Measurements from ENCODE around the gene KIN.
"Not testable (repeated sequence)": the region's sequence is repeated elsewhere in the genome, so short reads cannot be mapped to it uniquely, and the experiment has no call there.

Gene KIN

DNA sequence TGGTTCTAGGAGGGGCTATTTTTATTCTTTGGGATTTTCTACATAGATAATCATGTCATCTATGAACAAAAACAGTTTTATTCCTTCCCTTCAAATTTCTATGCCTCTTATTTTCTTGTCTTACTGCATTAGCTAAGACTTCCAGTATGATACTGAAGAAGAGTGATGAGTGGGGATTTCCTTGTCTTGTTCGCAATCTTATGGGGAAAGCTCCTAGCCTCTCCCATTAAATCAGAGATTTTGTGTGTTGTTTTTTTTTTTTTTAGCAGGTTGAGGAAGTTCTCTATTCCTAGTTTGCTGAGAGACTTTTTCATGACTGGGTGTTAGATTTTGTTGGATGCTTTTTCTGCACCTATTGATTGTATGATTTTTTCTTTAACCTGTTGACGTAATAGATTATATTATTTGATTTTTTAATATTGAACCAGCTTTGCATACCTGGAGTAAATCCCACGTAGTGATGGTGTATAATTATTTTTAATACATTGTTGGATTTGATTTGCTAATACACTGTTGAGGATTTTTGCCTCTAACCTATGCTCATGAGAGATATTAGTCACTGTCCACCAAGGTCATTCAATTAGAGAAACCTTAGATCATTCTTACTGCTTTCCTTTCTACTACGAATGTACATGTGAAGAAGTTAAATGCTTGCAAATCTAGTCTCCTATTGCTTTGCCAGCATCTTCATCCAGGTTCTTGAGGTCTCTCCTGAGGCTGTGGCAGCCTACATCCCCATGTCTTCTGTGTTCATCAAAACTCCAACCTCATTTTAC is 6.6 kb upstream of the KIN start:
- DNase-seq (ENCODE audit: low spot score), result no peak

DNA sequence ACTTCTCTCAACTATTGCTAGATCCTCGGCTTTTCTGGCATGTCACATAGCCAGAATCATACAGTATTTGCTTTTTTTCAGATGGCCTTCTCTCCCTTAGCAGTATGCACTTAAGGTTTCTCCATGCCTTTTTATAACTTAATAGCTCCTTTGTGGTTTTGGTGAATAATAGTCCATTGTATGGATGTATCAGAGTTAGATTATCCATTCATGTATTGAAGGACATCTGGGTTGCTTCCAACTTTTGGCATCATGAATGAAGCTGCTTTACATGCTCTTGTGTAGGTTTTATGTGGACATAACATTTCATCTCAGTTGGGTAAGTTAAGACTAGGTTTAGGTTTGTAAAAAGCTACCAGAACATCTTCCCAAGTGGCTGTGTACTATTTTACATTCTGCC is 4.7 kb upstream of the KIN start:
- no peak for DNase-seq (ENCODE audit: low spot score)

DNA sequence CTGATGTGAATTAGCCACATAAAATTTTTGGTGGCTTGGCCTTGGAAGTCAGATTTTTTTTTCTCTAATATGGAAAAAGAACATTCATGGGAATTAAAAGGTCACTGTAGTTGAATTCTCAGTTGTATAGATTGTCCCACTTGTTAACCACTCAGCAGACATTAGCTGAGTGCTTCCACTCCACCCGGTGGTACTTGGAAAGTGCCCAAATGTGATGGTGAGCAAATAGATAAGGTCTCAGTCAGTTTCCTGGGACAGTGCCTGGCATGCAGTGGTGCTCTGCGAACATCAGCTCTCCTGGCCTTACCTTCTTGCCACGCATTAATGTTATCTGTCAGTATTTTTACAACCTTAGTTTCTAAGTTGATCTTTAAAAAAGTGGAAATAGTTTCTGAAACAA is 1.6 kb upstream of the KIN start:
- no peak for DNase-seq (ENCODE audit: low spot score)

DNA sequence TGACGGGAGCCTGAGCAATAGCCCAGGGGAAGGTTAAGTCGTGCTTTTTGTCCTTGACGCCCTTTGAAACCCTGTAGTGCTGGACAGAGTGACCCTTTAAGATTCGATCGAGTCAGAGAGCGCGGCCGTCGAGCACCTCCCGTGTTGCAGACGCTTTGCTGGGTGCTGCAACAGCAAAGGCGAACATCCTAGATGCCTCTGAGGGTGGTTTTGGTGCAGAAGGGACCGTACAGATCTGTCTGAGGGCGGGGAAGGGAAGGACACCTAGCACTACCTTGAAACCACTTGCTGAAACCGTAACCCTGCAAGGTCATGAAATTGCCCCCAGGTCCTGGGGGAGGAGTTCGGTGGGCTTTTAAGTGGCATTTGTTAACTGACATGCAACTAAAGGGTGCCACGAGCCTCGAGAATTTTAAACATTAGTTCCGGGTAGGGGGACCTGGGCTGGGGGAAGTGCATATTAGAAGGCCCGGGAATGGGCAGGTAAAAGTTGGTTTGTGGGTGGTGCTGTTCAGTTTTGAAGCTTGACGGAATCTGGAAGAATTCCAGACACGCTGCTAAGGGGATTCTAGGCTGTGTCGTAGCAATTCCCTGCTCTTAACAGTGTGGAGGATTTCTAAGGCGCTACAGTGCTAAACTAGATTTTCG is 970 bp upstream of the KIN start:
- DNase-seq (ENCODE audit: low spot score), result peak; percentile 43

DNA sequence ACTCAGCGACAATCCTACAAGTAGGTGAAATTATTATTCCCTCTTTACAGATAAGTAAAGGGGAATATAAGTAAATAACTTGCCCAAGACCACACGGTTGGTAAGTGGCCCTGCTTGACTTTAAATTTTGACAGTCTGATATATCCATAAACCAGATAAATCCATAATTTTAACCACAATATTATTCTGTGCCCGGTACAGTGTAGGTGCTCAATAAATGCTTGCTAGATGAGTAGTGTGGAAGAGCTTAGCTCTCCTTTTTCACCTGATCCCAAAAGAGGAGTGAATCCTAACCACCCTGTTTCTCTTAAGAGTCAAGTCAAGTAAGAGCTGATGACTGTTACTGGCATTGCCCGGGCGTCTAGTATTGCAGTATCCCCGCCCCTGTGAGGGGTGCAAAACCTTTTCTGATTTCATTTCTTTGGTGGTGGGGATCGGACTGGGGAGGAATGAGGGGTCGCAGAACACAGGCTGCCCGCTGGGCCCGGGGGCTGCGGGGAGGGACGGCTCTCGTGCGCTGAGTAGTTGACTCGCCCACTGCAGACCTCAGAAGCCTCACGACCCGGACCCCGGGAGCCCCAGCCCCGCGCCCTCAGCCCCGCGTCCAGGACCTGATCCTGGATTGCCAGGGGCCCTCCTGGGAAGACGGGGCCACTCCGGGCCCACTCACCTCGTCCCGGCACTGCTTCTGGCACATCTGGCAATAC is 490 bp downstream of the KIN start:
- DNase-seq (ENCODE audit: low spot score), result no peak

DNA sequence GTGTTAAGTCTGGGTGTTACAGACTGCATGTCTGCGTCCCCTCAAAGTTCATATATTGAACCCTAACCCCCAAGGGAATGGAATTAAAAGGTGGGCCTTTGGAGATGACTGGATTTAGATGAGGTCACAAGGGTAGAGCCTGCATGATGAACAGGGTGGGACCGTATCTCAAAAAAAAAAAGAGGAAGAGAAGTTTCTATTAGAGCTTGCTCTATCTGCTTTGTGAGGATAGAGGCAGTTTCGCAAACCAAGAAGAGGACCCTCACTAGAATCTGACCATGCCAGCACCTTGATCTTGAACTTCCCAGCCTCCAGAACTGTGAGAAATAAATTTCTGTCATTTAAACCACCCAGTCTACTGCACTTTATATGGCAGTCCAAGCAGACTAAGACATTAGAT is 1.4 kb downstream of the KIN start:
- DNase-seq (ENCODE audit: low spot score), result no peak

DNA sequence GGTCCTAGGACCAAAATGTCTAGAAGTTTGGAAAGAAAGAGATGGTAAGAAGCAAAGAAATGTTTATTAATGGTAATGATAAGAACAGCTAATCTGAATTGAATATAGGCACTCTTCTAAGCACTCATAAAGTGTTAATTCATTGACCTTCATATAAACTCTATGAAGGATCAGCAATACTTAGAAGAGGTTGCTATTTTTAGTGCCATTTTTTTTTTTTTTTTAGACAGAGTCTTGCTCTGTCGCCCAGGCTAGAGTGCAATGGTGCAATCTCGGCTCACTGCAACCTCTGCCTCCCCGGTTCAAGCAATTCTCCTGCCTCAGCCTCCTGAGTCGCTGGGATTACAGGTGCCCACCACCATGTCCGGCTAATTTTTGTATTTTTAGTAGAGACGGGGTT is 5.6 kb downstream of the KIN start:
- DNase-seq (ENCODE audit: low spot score), result not testable (repeated sequence)

DNA sequence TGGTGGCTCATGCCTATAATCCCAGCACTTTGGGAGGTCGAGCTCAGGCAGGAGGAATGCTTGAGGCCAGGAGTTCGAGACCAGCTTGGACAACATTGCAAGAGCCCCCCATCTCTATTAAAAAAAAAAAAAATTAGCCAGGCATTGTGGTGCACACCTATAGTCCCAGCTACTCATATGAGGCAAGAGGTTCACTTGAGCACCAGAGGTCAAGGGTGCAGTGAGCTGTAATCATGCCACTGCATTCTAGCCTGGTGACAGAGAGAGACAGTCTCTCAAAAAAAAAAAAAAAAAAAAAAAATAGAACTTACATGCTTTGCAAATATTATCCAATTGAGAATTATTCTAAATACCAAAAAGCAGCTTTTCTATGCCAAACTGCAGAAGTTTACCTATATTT is 11.0 kb downstream of the KIN start:
- no peak for DNase-seq (ENCODE audit: low spot score)

DNA sequence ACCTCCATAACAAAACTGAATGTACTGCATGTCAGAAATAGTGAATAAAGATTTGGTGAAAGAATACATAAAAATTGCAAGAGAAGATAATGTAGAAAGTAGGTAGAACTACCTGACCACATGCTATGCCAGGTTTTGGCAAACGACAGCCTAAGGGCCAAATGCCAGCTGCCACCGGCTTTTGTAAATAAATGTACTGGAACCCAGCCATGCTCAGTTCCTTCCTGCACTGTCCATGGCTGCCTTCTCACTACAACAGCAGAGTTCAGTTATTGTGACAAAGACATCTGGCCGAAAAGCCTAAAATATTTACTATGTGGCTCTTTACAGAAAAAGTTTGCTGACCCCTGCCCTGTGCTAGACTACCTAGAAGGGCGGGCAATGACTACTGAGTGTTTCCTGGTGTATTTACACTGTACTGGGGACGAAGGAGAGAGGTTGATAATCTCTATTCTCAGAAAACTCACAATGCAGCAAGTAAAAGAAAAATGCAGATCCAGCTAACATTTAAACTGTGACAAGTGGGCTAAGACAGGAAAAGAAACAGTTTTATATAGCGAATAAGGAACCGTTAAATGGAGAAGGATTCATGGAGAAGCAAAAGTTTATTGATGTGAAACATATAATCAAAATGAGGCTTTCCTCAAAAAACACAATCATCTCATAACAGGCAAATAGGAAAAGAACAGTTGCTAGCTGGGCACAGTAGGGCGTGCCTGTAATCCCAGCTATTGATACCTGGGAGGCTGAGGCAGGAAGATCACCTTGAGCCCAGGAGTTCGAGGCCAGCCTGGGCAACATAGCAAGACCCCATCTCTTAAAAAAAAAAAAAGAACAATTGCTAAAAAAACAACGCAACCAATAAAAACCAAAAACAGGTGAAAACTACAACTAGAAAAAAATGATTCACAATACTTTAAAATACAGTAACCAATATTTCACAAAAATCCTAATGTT is 13.7 kb downstream of the KIN start:
- no peak for DNase-seq (ENCODE audit: low spot score)

DNA sequence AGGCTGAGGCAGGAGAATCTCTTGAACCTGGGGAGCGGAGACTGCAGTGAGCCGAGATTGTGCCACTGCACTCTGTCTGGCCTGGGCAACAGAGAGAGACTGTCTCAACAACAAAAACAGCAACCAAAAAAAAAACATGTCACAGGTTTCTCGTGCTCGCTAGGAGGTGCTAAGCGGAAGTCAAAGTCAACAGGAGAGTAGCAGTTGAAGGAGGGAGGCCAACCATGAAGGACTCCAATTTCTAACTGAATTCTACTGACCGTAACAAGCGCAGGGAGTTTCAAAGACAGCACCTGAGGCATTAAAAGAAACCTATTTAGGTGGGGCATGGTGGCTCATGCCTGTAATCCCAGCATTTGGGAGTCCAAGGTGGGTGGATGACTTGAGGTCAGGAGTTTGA is 19.4 kb downstream of the KIN start:
- DNase-seq (ENCODE audit: low spot score), result no peak

DNA sequence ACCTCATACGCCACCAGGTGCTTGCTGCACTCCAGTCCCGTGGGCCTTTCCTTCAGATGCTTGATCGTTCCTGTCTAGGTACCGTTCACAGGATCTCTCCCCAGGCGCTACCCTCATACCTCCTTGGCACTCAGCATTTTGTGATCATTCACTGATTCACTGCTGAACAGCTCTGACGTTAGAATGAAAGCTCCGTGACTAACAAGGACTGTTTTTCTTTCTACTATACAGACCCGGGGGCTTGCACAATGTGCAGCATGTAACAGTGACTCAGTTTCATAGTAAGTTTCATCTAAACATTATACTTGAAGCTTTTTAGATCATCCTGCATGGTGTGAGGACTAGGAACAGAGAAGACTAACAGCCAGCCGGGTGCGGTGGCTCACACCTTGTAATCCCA is 20.6 kb downstream of the KIN start:
- no peak for DNase-seq (ENCODE audit: low spot score)

DNA sequence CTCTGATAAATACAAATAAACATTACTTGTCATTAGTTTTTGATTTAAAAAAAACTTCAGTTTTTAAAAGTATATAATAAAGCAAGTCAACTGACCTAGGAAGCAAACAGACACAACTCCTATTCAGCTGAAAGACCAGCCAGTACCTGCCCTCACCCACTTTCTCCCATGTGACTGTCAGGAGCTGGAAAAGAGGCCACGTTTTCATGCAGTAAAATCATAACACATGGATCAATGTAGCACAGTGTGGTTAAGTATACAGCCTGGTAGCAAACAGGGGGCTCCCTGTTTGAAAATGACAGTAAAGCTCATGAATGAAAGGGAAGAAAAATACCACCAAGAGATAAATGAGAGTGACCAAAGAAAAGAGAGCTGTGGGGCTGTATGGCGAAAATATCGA is 21.6 kb downstream of the KIN start:
- no peak for DNase-seq (ENCODE audit: low spot score)

DNA sequence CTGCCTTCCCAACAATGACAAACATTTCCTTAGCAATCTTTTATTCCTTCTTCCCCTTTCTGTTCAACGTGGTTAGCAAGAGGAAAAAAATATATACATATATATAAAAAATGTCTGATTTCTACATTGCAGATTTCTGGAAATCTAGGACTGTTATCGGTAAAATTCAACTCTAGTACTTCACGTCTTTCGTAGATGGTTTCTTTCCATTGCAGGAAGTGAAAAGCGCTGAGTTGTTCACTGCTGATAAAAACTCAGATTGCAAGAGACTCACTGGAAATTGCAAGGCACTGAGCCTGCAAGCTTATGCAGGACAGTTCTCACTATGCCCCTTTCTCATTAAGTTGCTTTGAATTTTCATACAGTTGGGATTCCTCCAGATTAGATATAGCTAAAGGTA is 23.9 kb downstream of the KIN start:
- no peak for DNase-seq (ENCODE audit: low spot score)

DNA sequence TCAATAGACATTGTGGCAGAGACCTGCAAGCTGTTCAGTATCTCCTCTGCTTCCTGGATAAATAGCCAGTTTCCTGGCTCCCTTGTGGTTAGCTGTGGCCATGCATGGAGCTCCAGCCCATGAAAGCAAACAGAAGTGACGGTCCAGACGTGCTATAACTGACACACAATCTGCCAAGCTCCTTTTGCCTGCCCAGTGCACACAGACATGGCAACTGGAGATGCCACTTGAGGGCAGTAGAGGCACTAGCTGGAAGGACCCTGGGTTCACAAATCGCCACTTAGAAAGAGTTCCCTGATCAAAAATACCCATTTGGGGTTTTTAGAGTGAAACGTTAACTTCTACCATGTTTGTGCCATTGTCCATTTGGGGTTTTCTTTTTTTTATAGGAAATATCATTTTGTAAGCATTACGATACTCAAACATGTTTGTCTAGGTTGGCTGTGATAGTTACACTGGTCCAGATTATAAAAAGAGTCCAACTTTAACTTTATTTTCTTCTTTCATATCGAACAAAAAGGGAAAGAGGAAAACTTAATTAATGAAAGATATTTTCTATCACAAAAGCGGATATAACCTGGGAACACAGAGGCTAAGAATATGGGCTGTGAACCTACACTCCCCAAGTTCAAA is 31.3 kb downstream of the KIN start:
- no peak for DNase-seq (ENCODE audit: low spot score)

DNA sequence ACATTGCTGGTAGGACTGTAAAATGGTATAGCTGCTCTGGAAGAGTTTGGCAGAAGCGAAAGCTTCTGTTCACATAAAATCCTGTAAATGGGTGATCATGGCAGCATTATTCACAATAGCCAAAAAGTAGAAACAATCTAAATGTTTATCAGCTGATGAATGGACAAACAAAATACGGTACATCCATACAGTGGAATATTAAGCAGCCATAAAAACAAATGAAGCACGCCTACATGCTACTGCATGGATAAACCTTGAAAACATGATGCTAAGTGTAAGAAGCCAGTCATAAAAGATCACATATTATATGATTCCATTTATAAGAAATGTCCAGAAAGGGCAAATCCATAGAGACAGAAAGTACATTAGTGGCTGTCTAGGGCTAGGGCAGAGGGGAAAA is 32.7 kb downstream of the KIN start:
- DNase-seq (ENCODE audit: low spot score), result no peak

DNA sequence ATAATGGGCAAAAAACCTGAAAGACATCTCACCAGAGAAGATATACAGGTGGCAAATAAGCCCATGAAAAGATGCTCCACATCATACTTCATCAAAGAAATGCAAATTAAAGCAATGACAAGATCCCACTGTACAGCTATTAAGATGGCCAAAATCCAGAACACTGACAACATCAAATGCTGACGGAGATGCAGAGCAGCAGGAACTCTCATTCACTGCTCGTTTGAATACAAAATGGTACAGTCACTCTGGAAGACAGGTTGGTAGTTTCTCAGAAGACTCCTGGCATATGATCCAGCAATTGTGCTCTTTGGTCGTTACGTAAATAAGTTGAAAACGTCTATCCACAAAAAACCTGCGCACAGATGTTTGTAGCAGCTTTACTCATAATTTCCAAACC is 35.5 kb downstream of the KIN start:
- no peak for DNase-seq (ENCODE audit: low spot score)

DNA sequence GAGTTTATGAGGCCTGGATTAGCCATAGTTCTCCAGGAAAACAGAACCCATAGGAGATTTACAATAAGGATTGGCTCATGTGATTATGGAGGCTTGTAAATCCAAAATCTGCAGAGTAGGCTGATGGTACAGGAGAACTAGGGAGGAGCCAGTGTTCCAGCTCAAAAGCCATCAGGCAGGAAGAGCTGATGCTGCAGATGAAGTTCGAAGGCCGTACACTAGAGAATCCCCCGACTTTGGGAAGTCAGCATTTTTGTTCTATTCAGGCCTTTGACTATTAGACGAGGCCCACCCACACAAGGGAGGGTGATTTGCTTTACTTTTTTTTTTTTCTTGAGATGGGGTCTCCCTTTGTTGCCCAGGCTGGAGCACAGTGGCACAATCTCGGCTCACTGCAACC is 37.6 kb downstream of the KIN start:
- no peak for DNase-seq (ENCODE audit: low spot score)

DNA sequence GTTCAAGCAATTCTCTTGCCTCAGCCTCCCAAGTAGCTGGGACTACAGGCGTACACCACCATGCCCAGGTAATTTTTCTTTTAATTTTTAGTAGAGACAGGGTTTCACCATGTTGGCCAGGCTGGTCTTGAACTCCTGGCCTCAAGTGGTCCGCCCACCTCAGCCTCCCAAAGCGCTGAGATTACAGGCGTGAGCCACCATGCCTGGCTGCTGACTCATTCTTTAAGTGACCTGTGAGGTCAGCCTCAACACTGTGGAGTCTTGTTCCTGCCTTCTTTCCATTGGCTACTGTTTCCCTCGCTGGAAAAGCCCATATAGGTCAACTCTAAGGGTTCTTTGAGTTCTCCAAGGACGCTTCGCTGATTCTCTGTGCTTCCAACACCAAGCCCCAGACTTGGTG is 39.2 kb downstream of the KIN start:
- DNase-seq (ENCODE audit: low spot score), result not testable (repeated sequence)

DNA sequence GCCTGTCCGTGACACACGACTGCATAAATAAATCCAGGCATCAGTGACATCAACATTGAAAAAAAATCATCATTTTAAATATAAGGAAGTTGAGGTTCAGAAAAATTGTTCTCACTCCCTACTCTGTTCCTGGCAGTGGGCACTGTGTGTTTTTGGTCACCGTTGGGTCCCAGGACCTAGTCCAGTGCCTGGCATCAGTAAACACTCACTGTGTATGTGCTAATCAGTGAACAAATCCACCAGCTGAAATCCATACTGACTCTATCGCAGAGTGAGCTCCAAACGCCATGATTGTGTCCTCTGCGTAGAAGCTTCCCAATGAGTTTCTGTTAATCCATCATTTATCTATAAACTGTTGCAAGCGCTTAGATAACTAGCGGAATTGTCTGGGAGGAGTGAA is 43.5 kb downstream of the KIN start:
- no peak for DNase-seq (ENCODE audit: low spot score)

DNA sequence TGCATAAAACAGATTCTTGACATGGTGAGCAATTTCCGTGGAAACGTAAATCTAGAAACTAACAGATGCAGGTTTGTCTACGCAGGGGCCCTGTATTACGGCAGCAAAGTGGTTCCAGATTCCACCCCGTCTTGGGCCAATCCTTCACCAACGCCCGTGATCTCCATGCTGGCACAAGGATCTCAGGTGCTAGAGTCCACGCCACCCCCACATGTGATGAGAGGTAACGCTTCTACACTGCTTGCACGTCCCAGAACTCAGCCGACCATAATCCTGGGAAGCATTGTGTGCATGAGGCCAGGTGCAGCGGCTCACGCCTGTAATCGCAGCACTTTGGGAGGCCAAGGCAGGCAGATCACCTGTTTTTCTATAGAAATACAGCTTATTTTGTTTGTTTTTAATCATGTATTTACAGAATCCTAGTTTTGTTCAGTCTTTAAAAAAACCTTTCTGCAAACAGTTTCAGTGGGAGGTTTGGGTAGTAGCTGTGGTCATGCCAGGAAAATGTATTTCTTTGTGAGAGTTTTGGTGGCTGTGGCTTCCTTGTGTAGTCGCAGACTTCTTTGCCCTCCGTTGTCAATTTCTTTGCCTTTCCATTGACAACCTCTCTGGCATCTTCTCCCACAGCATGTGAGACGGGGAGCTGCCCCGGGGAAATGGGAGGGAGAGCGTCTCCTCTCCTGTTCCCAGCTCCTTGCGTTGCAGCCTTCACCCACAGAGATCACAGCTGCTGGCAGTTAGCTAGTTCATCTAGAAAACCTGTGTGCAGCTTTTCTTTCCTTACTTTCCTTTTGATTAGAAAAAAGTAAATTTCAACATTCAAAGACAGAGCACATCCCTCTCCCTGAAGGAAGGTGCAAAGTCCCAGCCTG is 49.0 kb downstream of the KIN start:
- no peak for DNase-seq (ENCODE audit: low spot score)

DNA sequence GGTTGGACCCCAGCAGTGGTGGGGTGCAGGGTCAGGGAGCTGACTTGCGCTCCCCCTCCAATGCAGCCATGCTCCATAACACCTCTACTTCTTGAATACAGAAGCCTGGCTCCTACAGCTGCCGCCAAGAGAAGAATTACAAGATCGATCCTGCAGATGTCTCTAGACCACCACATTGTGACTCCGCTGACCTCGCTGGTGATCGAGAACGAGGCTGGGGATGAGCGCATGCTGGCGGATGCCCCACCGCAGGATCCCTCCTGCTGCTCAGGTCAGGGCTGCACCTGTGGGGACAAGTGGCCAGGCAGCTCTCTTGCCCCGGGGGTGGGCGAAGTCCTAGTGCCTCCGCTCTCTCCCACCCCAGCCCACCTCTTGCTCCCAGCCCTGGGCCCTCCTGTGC is 53.0 kb downstream of the KIN start:
- DNase-seq (ENCODE audit: low spot score), result no peak

Measured in ecto neural progenitor cell (in vitro differentiated cells).